ENCODE results near the gene ZC3H13.

The ZC3H13 gene

DNA sequence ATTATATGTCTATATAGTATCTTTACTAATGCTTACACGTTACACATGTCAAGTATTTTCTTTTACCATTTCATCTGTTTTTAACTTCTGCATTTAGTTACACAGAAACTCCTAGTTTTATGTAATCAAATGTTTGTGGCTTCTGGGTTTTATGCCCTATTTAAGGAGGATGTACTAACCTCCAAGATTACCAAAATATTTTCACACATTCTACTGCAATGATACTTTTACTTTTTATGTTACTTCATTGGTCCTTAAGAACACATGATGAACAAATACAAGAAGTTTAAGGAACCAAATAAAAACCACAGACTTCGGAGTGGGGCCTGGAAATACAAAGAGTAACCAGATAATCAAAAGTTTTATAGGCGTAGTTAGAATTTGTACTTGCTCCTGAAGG is 37.2 kb downstream of the ZC3H13 start:
- TF ChIP-seq, protein P1, sequence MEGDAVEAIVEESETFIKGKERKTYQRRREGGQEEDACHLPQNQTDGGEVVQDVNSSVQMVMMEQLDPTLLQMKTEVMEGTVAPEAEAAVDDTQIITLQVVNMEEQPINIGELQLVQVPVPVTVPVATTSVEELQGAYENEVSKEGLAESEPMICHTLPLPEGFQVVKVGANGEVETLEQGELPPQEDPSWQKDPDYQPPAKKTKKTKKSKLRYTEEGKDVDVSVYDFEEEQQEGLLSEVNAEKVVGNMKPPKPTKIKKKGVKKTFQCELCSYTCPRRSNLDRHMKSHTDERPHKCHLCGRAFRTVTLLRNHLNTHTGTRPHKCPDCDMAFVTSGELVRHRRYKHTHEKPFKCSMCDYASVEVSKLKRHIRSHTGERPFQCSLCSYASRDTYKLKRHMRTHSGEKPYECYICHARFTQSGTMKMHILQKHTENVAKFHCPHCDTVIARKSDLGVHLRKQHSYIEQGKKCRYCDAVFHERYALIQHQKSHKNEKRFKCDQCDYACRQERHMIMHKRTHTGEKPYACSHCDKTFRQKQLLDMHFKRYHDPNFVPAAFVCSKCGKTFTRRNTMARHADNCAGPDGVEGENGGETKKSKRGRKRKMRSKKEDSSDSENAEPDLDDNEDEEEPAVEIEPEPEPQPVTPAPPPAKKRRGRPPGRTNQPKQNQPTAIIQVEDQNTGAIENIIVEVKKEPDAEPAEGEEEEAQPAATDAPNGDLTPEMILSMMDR (IDR thresholded peaks at IDR 0.05), result no peak
- H3K27ac ChIP-seq, result no peak overlapping the region
- DNase-seq (ENCODE audit: low spot score), result no peak
- H3K4me3 ChIP-seq, result no peak overlapping the region

DNA sequence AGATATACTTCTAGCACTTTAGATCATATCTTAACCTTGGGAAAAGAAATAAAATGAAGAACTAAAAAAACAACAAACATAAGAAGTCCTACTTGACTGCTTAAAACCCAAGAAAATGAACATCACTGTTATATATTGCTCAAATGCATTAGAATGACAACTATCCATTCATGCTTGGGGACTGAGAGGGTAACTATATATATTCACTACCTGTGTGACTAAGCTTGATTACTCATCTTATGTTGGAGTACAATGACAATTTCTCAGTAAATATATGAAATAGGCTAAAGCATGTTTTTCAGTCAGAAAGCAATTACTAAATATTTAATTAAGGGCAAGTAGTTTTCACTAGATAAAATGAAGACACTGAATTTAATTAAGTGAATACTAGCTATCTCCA is 40.1 kb downstream of the ZC3H13 start:
- H3K4me3 ChIP-seq, result no peak overlapping the region
- H3K27ac ChIP-seq, result no peak overlapping the region
- no peak for DNase-seq (ENCODE audit: low spot score)
- TF ChIP-seq, protein P1 (IDR thresholded peaks at IDR 0.05), result no peak

DNA sequence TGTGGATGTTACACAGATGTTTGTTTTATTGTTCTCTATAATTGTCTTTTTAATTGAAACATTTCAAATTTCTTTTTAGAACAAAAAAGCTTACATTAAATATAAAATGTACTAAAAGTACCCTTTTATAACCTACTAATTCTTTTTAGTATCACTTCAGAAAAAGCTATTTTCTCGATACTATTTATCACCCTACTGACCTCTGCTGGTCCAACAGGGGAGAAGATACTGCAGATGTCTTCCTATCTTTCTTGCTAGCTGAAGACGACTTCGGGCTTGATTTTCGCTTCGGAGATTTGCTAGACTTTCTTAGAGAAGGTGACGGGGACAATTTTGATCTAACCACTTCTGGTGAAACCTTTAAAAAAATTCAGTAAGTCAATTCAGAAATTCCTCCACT is 42.4 kb downstream of the ZC3H13 start:
- no peak for DNase-seq (ENCODE audit: low spot score)
- H3K27ac ChIP-seq, result no peak overlapping the region
- TF ChIP-seq, protein P1 (IDR thresholded peaks at IDR 0.05), result no peak
- H3K4me3 ChIP-seq, result no peak overlapping the region

DNA sequence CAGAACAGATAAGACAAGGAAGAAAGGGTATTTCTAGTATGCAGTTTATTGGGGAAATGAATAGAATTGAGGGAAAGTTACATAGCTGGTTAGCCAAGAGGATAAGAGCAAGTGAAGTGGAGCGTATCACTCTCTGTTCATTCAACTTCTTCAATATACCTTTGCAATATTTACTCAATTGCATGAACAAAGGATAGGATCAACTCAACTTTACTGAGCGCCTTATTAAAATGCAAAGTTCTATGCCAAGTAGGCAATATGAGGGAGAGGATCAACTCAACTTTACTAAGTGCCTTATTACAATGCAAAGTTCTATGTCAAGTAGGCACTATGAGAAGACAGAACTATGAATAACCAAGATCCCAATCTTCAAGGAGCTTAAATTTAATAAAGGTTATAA is 43.9 kb downstream of the ZC3H13 start:
- TF ChIP-seq, protein P1 (IDR thresholded peaks at IDR 0.05), result no peak
- no peak overlapping the region for H3K4me3 ChIP-seq
- no peak overlapping the region for H3K27ac ChIP-seq
- no peak for DNase-seq (ENCODE audit: low spot score)

DNA sequence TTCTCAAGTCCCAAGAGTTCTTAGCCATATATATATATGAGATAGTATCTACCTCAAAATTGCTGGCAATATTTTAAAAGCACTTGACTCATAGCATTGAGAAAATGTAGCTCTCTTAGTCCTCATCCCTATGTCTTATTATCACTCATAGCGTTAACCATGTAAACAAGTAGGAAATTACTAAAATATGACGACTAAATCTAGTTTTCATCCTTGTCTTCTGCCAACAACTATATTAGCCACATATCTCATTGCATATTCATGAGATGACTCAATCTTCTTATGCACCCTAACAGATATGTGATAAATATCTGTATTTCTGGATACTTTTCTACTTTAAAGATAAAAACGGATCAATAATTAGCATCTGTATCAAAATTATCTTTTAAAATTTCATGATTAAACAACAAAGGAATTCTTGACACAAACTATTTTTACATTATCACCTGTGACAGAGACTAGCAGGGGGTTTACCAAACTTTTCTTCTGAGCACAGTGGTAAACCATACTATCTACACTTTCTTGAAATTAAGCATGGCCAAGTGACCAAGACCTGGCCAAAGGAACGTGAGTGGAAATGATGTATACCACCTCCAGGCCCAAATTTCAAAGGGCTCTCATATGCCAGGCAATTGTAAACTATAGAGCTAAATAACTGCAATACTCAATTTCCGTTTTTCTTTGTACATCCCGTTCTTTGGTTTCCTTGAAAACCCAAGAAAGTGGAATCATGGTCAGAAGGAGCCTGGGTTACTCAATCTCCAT is 45.7 kb downstream of the ZC3H13 start:
- TF ChIP-seq, protein P1 (IDR thresholded peaks at IDR 0.05), result no peak
- no peak overlapping the region for H3K27ac ChIP-seq
- H3K4me3 ChIP-seq, result no peak overlapping the region
- no peak for DNase-seq (ENCODE audit: low spot score)

DNA sequence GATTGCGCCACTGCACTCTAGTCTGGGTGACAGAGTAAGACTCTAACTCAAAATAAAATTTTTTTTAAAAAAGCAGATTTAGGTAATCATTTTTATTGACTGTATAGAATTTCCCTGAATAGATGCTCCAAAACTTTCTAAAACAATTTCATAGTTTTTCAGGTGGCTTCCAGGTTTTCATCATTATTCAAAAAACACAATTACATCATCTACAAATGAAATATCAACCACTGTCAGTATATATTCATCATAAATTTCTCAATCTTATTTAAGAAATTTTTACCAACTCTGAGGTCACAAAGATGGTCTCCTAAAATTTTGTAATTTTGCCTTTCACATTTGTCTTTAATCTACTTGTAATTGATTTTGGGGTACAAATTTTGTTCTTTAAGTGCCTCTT is 48.1 kb downstream of the ZC3H13 start:
- Histone ChIP-seq H3K4me3 (no peak overlapping the region), H3K27ac (no peak overlapping the region)
- DNase-seq (ENCODE audit: low spot score), result no peak
- TF ChIP-seq, protein P1 (IDR thresholded peaks at IDR 0.05), result no peak

DNA sequence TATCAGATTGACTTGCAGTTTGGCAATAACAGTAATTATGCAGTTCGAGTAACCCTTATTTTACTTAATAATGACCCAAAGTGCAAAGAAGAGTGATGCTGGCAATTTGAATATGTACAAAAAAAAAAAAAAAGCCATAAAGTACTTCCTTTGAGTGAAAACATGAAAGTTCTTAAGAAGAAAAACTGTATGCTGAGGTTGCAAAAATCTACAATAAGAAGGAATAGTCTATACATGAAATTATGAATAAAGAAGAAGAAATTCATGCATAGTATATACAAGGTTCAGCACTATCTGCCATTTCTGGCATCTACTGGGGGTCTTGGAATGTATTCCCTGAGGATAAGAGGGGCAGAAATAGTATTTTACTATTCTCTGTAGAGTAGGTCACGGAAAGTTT is 55.9 kb downstream of the ZC3H13 start:
- TF ChIP-seq, protein P1 (IDR thresholded peaks at IDR 0.05), result no peak
- no peak overlapping the region for H3K27ac ChIP-seq
- no peak overlapping the region for H3K4me3 ChIP-seq
- DNase-seq (ENCODE audit: low spot score), result no peak
